Cardiac fibroblast (primary cell): ENCODE data around the gene RPTN.
A peak's percentile ranks its signal among the peaks of the same experiment; 100 is the strongest.

ENCODE experiments used
- DNase-seq, 2 donors: peaks; one replicate each; pipeline versions ENCODE4 v3.0.0 to v3.0.0-alpha.2; 2010; ENCODE audit warnings: low read depth in 2 of 2
- H3K4me3 ChIP-seq, 2 donors: replicated peaks in 1 of 2; 1 replicate in 1 of 2; 2 replicates in 1 of 2; pipeline ENCODE4 v1.5.1; 2011; ENCODE audit warnings: low read depth in 2 of 2, low read length in 2 of 2, mild to moderate bottlenecking in 2 of 2, moderate library complexity in 1 of 2
- CTCF ChIP-seq: IDR thresholded peaks from one replicate; pipeline ENCODE4 v1.5.1; 2011; ENCODE audit warnings: low read depth, mild to moderate bottlenecking, low read length, inconsistent platforms

Gene RPTN

GRCh38 chr1:152189657-152190442, 30.8 kb upstream of the RPTN start:
- DNase-seq = peak; percentile 70 to 80
- peak overlapping the region; percentile 53 to 56 for H3K4me3 ChIP-seq
- TF ChIP-seq CTCF = peak; percentile 80

- TF ChIP-seq CTCF = peak; percentile 92
- H3K4me3 ChIP-seq = peak overlapping the region; percentile 53 to 56
- DNase-seq = peak; percentile 79 to 86
These were observed 29.9 kb upstream of the RPTN start for GRCh38 chr1:152188673-152189591.

GRCh38 chr1:152186556-152187285, 27.7 kb upstream of the RPTN start:
- no peak for TF ChIP-seq CTCF
- no peak overlapping the region for H3K4me3 ChIP-seq
- peak in 1 of 2 donors; percentile 13 for DNase-seq

GRCh38 chr1:152185544-152186391, 26.7 kb upstream of the RPTN start:
- DNase-seq = peak; percentile 79 to 82
- H3K4me3 ChIP-seq = no peak overlapping the region
- TF ChIP-seq CTCF = peak; percentile 75

- peak; percentile 87 to 88 for DNase-seq
- TF ChIP-seq CTCF = no peak
- no peak overlapping the region for H3K4me3 ChIP-seq
These were observed 23.9 kb upstream of the RPTN start for GRCh38 chr1:152182944-152183361.

GRCh38 chr1:152182431-152182830, 23.4 kb upstream of the RPTN start:
- peak; percentile 68 for TF ChIP-seq CTCF
- no peak overlapping the region for H3K4me3 ChIP-seq
- peak; percentile 21 to 67 for DNase-seq
